K562 (cell line): ENCODE results near the gene ICAM1. TPM values are rescaled to one million over a fixed set of nuclear protein-coding genes. Genes with fewer than 3 reads are reported as not detected.
A peak's percentile ranks its signal among the peaks of the same experiment; 100 is the strongest.

Experiments used
- ARID2 ChIP-seq: fragments of 450-650 bp; IDR thresholded peaks from 2 replicates; pipeline ENCODE4 v1.6.1; 2017; ENCODE audit warnings: antibody characterized with exemption, mild to moderate bottlenecking
- CHD1 ChIP-seq: fragments of 200-600 bp; sonication (generic); IDR thresholded peaks from one replicate; pipeline ENCODE4 v1.6.1; 2012; ENCODE audit warnings: mild to moderate bottlenecking, moderate library complexity, low read length, inconsistent platforms
- CREB3L1 ChIP-seq: fragments of 450-650 bp; IDR thresholded peaks from 2 replicates; pipeline ENCODE4 v1.6.1; 2014; ENCODE audit warnings: low read depth, mild to moderate bottlenecking, moderate library complexity, borderline replicate concordance
- ERF ChIP-seq: fragments of 450-650 bp; formaldehyde crosslinking; IDR thresholded peaks from 2 replicates; pipeline ENCODE4 v1.4.0; 2020; ENCODE audit warnings: mild to moderate bottlenecking, mixed read lengths
- FOXK1 ChIP-seq: sonication (generic); formaldehyde crosslinking; IDR thresholded peaks from 2 replicates; pipeline ENCODE4 v1.8.0; 2022; ENCODE audit warnings: missing genetic modification reagents, mild to moderate bottlenecking, borderline replicate concordance
- FUS ChIP-seq: fragments of 200-400 bp; formaldehyde crosslinking; optimal IDR thresholded peaks from 2 replicates; pipeline ENCODE3; 2017; ENCODE audit warnings: low read depth, low read length
- MXD1 ChIP-seq: fragments of 250-450 bp; sonication (Bioruptor Pico); IDR thresholded peaks from 2 replicates; pipeline ENCODE4 v1.8.0; 2021; ENCODE audit warnings: borderline replicate concordance, mild to moderate bottlenecking, moderate library complexity; ENCODE audit not compliant: poor library complexity, severe bottlenecking
- MYC ChIP-seq, 2 experiments: fragments of 250-450 bp in 1 of 2; sonication (Bioruptor Pico) in 1 of 2; IDR thresholded peaks; 2 replicates each; pipeline versions ENCODE4 v1.5.1 to v1.6.1; 2012 to 2021; ENCODE audit warnings: low read depth in 2 of 2, borderline replicate concordance in 1 of 2, improper control_type of control experiment in 1 of 2, low read length in 1 of 2, mild to moderate bottlenecking in 1 of 2, moderate library complexity in 1 of 2
- NCOA6 ChIP-seq: fragments of 450-650 bp; IDR thresholded peaks from 2 replicates; pipeline ENCODE4 v1.6.1; 2017; ENCODE audit warnings: mild to moderate bottlenecking
- PHF20 ChIP-seq: fragments of 450-650 bp; IDR thresholded peaks from 2 replicates; pipeline ENCODE4 v1.6.1; 2018; ENCODE audit not compliant: partially characterized antibody
- POLR2H ChIP-seq: IDR thresholded peaks from 2 replicates; pipeline ENCODE4 v1.6.1; 2016; ENCODE audit warnings: missing genetic modification characterization, low read depth, mild to moderate bottlenecking, control low read depth, missing compliant biosample characterization, moderate library complexity
- POU5F1 ChIP-seq: fragments of 150-350 bp; IDR thresholded peaks from 2 replicates; pipeline ENCODE4 v1.6.1; 2014; ENCODE audit warnings: borderline replicate concordance, low read length, low read depth, mild to moderate bottlenecking; ENCODE audit not compliant: partially characterized antibody
- PRDM10 ChIP-seq: fragments of 450-650 bp; IDR thresholded peaks from 2 replicates; pipeline ENCODE4 v1.6.1; 2018; ENCODE audit not compliant: partially characterized antibody
- RBBP5 ChIP-seq: fragments of 200-600 bp; sonication (generic); IDR thresholded peaks from 2 replicates; pipeline ENCODE4 v1.6.1; 2012; ENCODE audit warnings: borderline replicate concordance, mild to moderate bottlenecking, low read length, control low read depth, inconsistent platforms; ENCODE audit not compliant: insufficient read depth, poor library complexity, severe bottlenecking
- THRB ChIP-seq: fragments of 450-650 bp; formaldehyde crosslinking; conservative IDR thresholded peaks from 2 replicates; pipeline ENCODE4 v1.4.0; 2022; ENCODE audit warnings: mild to moderate bottlenecking, missing genetic modification characterization
- ZC3H8 ChIP-seq: fragments of 450-650 bp; IDR thresholded peaks from 2 replicates; pipeline ENCODE4 v1.6.1; 2017
- ZNF384 ChIP-seq: IDR thresholded peaks from 2 replicates; pipeline ENCODE4 v1.6.1; 2012; ENCODE audit warnings: low read depth, low read length, improper control_type of control experiment
- ZNF655 ChIP-seq: fragments of 250-450 bp; sonication (Bioruptor Pico); IDR thresholded peaks from 2 replicates; pipeline ENCODE4 v1.5.0; 2021
- ZNF785 ChIP-seq: fragments of 250-450 bp; sonication (Bioruptor Pico); IDR thresholded peaks from 2 replicates; pipeline ENCODE4 v1.4.0; 2020; ENCODE audit warnings: mild to moderate bottlenecking
- polyA plus RNA-seq, 8 experiments: library from polyadenylated mRNA; depleted of rRNA in 4 of 8; stranded (reverse) in 5 of 8; unstranded in 3 of 8; fragments of >200 nt; fragmentation: Nextera tagmentation in 2 of 8; fragmentation: Illumina TruSeq in 1 of 8; extraction: Ambion mirVana in 2 of 8; extraction: Trizol in 1 of 8; gene quantifications; 2 replicates each; pipeline versions ENCODE4 v1.2.1 to v1.2.3, GENCODE V29; 2011 to 2014; ENCODE audit warnings: inconsistent platforms in 1 of 8, missing spikeins in 1 of 8
- total RNA-seq, 7 experiments: library from RNA; depleted of rRNA in 6 of 7; stranded (reverse); fragments of >200 nt in 6 of 7; fragmentation: Illumina TruSeq in 2 of 7; extraction: Trizol in 2 of 7; gene quantifications; 2 replicates each; pipeline versions ENCODE4 v1.2.1 to v1.2.3, GENCODE V29; 2011 to 2021; ENCODE audit warnings: low replicate concordance in 1 of 7

Gene ICAM1
- total and polyA plus RNA-seq, 9 of the 15 experiments (the other 6 are each of a cell fraction or from before 2014, with no cell fraction given) = 2.3 to 24.4 (median 13.4) TPM

- TF ChIP-seq RBBP5 (no peak), ERF (CRISPR knock-in tag) (no peak), MYC (IDR thresholded peaks at IDR 0.05; ENCODE audit: low read depth, low read length) (peak; percentile 12; the same call in 1 of the 2 replicates), MYC (CRISPR knock-in tag; IDR thresholded peaks at IDR 0.05; ENCODE audit: borderline replicate concordance, low read depth) (peak; percentile 43; the same call in 1 of the 2 replicates), CREB3L1 (no peak), PRDM10 (no peak), ZC3H8 (no peak), MXD1 (CRISPR knock-in tag) (no peak), PHF20 (no peak), ZNF655 (CRISPR knock-in tag) (no peak), NCOA6 (no peak), CHD1 (no peak), POLR2H (tag) (no peak), ZNF384 (no peak), ZNF785 (no peak), THRB (no peak), POU5F1 (no peak), FOXK1 (no peak), ARID2 (no peak), FUS (no peak)
Observed at GRCh38 chr19:10230173-10230860, 40.6 kb upstream of the ICAM1 start (continued).
